Left hindlimb (tissue), 1 donor: ENCODE data around the gene HSPA2.
"Not testable (repeated sequence)": the region's sequence is repeated elsewhere in the genome, so short reads cannot be mapped to it uniquely, and the experiment has no call there.

ENCODE experiments used
- DNase-seq: peaks from one replicate; pipeline ENCODE4 v3.0.0-alpha.2; 2018

Gene HSPA2

DNA sequence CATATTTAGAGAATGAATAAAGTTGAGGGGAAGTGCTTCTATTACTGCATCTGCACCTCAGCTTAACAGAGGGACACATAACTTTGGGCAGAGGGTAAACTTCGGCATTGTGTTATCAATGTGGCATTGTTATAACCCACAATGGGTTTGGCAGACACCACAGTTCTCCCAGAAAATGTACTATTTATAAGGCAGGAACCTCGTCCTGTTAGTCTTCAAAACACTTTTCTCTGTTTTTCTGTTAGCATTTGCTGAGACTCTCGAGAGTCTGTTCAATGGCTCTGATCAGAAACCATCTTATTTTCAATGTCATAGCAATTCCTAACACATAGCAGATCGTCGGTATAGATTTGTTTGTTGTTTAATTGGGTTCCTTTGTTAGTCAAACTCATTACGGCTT lies 23.2 kb downstream of the HSPA2 start:
- DNase-seq: no peak

DNA sequence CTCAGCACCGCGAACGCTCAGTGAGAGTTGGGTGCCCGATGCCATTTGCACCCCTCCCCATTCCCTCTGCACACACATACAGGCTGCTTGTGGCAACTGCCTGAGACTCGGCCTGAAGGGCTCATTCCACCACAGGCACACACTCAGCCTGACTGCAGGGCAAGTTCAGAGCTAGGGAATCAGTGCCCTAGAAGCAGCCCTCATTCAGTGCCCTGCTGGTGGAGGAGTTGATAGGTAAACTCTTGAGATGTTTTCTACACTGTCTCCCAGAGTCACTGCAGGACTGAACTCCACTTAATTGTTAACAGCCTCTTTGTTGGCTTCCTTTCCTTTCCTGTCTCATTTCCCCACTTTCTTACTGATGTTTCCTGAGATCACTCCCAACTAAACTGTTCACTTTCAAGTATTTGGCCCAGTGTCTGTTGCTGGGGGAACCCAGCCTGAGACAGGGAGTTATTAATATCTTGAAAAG lies 26.1 kb downstream of the HSPA2 start:
- DNase-seq: peak; percentile 54

DNA sequence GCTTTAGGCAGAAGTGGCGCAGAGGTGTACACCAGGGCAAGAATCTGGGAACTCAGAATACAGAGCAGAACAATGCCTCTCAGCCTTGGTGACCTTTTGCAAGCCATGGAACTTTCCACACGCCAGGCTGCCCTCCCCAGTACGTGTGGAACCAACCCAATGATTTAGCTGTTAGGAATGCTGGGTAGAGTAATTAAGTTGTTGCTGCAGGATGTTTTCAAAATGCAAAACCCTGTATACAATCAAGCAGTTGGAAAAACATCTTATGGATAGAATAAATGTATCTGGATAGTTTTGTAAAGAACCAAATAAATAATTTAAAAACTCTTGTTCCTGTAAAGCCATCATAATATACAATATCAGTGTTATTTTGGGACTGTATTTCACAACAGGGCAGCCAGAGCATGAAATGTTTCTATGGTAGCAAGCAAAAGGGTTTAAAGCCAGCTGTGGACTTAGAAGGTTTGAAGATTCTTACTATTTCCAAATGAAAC lies 28.6 kb downstream of the HSPA2 start:
- no peak for DNase-seq

DNA sequence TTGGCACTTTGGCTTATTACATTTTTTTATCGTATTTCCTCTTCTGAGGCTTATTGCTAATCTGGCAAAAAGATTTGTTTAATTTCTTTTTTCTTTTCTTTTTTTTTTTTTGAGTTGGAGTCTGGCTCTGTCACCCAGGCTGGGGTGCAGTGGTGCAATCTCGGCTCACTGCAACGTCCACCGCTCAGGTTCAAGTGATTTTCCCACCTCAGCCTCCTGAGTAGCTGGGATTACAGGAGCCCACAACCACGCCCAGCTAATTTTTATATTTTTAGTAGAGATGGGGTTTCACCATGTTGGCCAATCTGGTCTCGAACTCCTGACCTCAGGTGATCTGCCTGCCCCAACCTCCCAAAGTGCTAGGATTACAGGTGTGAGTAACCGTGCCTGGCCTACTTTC lies 29.1 kb downstream of the HSPA2 start:
- DNase-seq: not testable (repeated sequence)

DNA sequence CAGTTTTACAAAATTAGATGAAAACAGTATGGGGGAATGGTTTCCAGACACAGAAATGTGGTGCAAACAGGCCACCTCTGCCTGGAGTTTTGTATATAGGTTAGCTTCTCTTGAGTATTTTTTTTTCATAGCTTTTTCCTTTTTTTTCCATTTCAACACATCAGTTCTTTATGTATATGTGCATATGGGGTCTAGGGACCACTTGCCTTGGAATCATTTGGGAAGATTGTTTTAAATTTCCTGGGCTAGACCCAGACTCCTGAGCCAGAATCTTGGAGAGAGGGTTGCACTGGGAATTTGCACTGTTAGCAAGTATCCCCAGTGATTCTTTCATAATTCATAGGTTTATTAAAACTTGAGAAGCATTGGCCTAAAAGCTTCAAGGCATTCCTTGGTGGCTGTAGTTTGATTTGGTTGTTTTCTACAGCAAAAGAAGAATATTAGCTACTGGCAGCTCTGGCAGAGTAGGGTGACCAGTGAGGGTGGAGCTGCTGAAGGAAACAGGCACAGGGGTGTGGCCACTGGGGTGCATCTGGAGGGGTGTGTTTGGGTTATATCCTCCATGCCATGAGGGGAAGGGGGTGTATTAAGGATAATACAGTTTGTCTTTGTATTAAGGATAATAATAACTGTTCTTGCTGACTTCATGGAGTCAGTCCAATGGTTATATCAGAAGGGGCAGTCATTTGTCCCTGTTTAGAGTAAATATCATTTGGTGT lies 32.0 kb downstream of the HSPA2 start:
- peak; percentile 40 for DNase-seq

DNA sequence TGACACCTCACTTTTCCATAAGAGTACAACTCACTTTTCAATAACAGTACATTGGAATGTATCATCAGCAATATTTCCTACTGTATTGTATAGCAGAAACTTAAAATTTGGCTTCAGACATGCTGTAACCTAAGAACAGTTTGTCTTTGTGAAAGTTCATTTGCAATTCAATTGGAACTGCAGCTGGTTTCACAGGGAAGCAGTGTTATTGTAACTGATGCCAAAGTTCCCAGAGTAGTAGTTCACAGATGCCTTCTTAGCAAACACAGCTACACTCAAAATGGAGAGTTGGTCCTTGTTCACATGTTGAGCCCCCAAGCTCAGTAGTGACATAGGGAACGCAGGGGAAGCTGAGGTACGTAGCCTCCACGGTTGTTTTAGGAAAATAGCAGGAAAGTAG lies 32.6 kb downstream of the HSPA2 start:
- no peak for DNase-seq

DNA sequence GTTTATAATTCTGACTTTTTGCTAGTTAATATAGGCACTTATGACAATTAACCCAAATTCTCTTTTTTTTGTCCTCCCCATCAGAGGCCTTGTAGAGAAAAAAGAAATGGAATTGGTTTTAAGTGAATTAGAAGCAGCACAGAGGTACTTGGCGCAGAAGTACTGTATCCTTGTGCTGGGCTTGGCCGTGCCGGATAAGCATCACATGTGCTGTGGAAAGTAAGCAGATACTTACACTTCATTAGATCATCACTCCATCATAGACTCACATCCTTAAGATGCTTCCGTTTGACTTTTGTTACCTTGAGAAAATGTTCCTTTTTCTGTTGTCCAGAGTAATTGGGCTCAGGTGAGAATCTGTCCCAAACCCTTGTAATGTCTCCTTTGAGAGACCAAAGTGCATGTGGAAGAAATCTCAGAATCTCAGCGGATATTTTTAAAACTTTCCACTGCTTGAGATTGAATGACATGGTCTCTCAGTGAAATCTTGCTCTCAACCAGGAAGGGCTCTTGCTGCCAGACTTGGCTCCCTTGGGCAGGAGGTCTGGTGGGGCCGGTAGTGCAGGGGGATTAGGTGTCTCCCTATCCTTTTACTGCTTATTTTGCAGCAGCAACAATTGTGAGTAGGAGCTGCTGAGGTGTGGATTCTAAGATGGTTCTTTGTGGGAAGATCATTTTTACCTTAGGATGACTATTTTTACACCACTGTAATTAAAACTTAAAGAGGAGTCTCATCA lies 34.0 kb downstream of the HSPA2 start:
- peak; percentile 56 for DNase-seq

DNA sequence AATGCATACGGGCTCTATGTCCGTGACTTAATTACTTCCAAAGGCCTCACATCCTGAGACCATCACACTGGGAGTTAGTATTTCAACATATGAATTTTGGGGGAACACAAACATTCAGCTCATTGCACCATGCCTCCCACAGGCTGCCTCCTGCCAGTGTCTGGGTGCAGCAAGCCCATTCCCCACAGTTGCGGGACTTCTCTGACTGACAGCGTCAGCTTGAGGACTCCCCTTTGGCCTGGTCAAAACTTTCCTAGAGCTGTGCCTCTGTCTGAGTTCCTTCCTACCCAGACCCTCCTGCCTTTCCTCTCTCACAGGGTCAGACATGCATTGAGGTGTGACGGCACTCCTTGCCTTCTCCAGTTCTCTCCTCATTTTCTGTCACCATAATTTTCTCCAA lies 36.7 kb downstream of the HSPA2 start:
- DNase-seq: no peak

DNA sequence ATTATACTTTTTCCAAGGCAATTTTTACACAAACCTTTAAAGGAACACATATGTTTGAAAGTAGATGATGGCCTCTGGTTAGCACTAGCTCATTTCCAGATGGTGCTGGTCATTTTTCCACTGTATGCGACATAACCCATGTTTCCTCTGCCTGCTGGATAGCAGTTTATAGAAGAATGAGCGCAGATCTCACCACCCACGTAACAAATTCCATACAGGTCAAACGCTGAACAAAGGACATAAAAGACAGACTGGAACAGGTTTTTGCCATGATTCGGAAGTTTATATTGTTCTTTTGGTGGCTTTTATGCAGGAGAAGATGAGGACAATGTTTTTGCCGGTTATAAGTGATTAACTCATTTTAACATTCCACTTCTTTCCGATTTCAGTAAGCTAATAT lies 39.9 kb downstream of the HSPA2 start:
- no peak for DNase-seq

DNA sequence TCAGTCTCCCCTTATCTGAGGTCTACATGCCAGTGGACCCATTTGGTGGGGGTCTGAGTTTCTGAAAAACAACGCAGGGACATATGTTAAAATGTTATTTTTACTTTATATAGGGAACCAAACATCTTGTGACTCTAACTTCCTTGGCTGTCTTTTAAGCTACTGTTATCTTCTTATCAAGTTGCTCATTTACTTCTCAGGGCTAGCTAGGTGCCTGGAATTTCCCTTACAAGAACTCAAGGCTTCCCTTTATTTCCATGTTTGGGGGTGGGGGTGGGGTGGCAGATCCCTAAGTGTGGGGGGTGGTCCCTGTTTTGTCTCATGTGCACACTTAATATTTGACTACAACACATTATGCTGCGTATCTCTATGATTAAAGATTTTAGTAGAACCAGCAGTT lies 40.8 kb downstream of the HSPA2 start:
- no peak for DNase-seq

DNA sequence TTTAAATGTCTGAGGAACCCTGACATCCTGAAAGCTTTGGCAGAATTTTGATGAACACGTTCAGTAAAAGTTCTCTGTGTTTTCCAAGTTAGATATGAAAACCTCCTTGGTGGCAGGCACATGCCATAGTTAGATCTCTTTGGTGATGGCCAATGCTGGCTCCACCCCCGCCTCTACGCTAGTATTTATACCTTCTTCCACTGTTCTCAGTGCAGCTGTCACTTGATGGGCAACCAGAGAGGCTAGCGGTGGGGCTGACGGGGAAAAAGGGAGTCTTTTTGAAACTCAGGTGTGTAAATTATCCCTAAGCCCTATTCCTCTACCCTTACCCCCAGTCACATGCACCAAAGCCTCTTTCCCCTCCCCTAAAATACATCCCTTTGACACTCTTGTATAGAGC lies 41.3 kb downstream of the HSPA2 start:
- no peak for DNase-seq

DNA sequence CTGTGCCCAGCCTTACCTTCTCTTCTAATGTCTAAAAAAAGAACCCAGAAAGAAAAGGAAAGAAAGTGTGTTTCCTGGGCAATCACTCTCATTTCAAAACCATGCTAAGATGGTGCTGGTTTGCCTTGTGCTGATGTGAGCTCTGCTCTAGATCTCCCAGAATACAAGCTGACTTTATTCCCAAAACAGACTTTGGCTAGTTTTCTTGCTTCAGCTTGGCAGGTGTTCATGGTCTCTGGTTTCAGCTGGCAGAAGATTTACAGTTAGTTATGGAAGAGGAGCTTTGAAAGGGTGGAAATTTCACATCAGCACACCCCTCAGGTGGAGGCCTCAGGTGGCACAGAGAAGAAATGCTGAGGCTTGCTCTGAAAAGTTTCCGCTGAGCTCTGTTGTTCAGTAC lies 43.6 kb downstream of the HSPA2 start:
- peak; percentile 41 for DNase-seq

DNA sequence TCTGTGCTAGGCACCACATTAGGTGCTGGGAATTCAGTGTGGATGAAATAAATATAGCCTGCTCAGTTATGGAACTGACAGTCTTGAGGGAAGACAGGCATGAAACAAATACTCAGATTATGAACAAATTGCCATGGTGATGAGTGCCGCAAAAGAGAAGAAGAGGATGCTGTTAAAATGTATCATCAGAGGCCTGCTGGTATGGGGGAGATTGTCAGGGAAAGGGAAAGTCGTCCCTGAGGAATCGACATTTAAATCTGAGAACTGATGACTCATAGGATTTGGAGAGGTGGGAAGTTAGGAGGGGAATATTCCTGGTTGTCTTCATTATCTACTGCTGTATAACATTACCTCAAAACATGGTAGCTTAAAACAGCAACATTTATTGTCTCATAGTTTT lies 51.3 kb downstream of the HSPA2 start:
- DNase-seq: no peak
